ENCODE data around the gene ACTG1.

Gene ACTG1

GRCh38 chr17:81502471-81503017, 10.1 kb downstream of the ACTG1 start:
- Histone ChIP-seq H4K91ac (ENCODE audit: low read depth, low read length, poor library complexity) (no peak overlapping the region), H4K8ac (ENCODE audit: low read depth, low read length) (no peak overlapping the region), H3K4me2 (ENCODE audit: insufficient read depth, low read length, poor library complexity, severe bottlenecking) (no peak overlapping the region), H3K27ac (replicated peaks; ENCODE audit: low read length) (no peak overlapping the region), H3K9ac (ENCODE audit: low read depth, low read length, poor library complexity) (peak overlapping the region; percentile 44), H3K27me3 (ENCODE audit: control insufficient read depth in 3 of 3, insufficient read depth in 3 of 3, low read depth in 1 of 3, low read length in 3 of 3) (peaks cover 0 to 6% (median 0%) of the 10 kb centered on the region in 3 experiments), H3K4ac (ENCODE audit: low read length) (no peak overlapping the region), H2AFZ (ENCODE audit: low read length) (no peak overlapping the region), H2AK5ac (ENCODE audit: low read depth, low read length) (peak overlapping the region; percentile 83), H2BK15ac (ENCODE audit: low read length) (no peak overlapping the region), H3K79me1 (ENCODE audit: low read depth, low read length) (no peaks in the 10 kb centered on the region), H3K18ac (ENCODE audit: low read length) (peak overlapping the region; percentile 7), H3K23ac (ENCODE audit: low read depth, low read length, poor library complexity) (peak overlapping the region; percentile 52), H2BK5ac (ENCODE audit: low read length) (no peak overlapping the region), H3K4me1 (ENCODE audit: control insufficient read depth in 2 of 2, insufficient read depth in 1 of 2, low read depth in 1 of 2, low read length in 2 of 2) (peaks cover 0 to 1% of the 10 kb centered on the region in 2 donors), H3K14ac (ENCODE audit: low read length) (no peak overlapping the region), H3K4me3 (ENCODE audit: low read length in 2 of 2) (no peak overlapping the region), H3K9me3 (replicated peaks in 1 of 2; ENCODE audit: control insufficient read depth in 2 of 2, insufficient read depth in 1 of 2, low read depth in 1 of 2, low read length in 2 of 2) (peaks cover 0 to 2% of the 10 kb centered on the region in 2 donors), H2BK12ac (ENCODE audit: low read length) (no peak overlapping the region), H2BK120ac (ENCODE audit: low read depth, low read length) (peak overlapping the region; percentile 41), H3K36me3 (replicated peaks in 1 of 2; ENCODE audit: control insufficient read depth in 2 of 2, insufficient read depth in 2 of 2, low read length in 2 of 2) (no peaks in the 10 kb centered on the region)
- no peak for DNase-seq (ENCODE audit: low spot score)
- WGBS, 2 donors (ENCODE audit: extremely low coverage in 2 of 2, insufficient read length in 2 of 2, insufficient replicate concordance in 1 of 2), result no CpG with 5 or more reads among the region's 12 CpGs

GRCh38 chr17:81500047-81500446, 12.6 kb downstream of the ACTG1 start:
- Histone ChIP-seq H3K27me3 (ENCODE audit: control insufficient read depth in 3 of 3, insufficient read depth in 3 of 3, low read depth in 1 of 3, low read length in 3 of 3) (peaks cover 0 to 6% (median 0%) of the 10 kb centered on the region in 3 experiments), H3K4me3 (ENCODE audit: low read length in 2 of 2) (no peak overlapping the region), H2AFZ (ENCODE audit: low read length) (no peak overlapping the region), H2BK12ac (ENCODE audit: low read length) (no peak overlapping the region), H3K18ac (ENCODE audit: low read length) (peak overlapping the region; percentile 76), H3K9ac (ENCODE audit: low read depth, low read length, poor library complexity) (no peak overlapping the region), H2BK120ac (ENCODE audit: low read depth, low read length) (no peak overlapping the region), H3K23ac (ENCODE audit: low read depth, low read length, poor library complexity) (no peak overlapping the region), H3K4ac (ENCODE audit: low read length) (no peak overlapping the region), H4K8ac (ENCODE audit: low read depth, low read length) (no peak overlapping the region), H3K9me3 (replicated peaks in 1 of 2; ENCODE audit: control insufficient read depth in 2 of 2, insufficient read depth in 1 of 2, low read depth in 1 of 2, low read length in 2 of 2) (peaks cover 0 to 2% of the 10 kb centered on the region in 2 donors), H3K36me3 (replicated peaks in 1 of 2; ENCODE audit: control insufficient read depth in 2 of 2, insufficient read depth in 2 of 2, low read length in 2 of 2) (no peaks in the 10 kb centered on the region), H3K14ac (ENCODE audit: low read length) (no peak overlapping the region), H2AK5ac (ENCODE audit: low read depth, low read length) (no peak overlapping the region), H3K27ac (replicated peaks; ENCODE audit: low read length) (no peak overlapping the region), H4K91ac (ENCODE audit: low read depth, low read length, poor library complexity) (no peak overlapping the region), H3K79me1 (ENCODE audit: low read depth, low read length) (no peaks in the 10 kb centered on the region), H3K4me2 (ENCODE audit: insufficient read depth, low read length, poor library complexity, severe bottlenecking) (no peak overlapping the region), H2BK15ac (ENCODE audit: low read length) (no peak overlapping the region), H2BK5ac (ENCODE audit: low read length) (no peak overlapping the region), H3K4me1 (ENCODE audit: control insufficient read depth in 2 of 2, insufficient read depth in 1 of 2, low read depth in 1 of 2, low read length in 2 of 2) (peaks cover under 1 to 1% of the 10 kb centered on the region in 2 donors)
- no CpG with 5 or more reads among the region's 7 CpGs for WGBS, 2 donors (ENCODE audit: extremely low coverage in 2 of 2, insufficient read length in 2 of 2, insufficient replicate concordance in 1 of 2)
- DNase-seq (ENCODE audit: low spot score), result no peak

- Histone ChIP-seq H3K27me3 (ENCODE audit: control insufficient read depth in 3 of 3, insufficient read depth in 3 of 3, low read depth in 1 of 3, low read length in 3 of 3) (peaks cover 0 to 6% (median 0%) of the 10 kb centered on the region in 3 experiments), H3K79me1 (ENCODE audit: low read depth, low read length) (no peaks in the 10 kb centered on the region), H3K9ac (ENCODE audit: low read depth, low read length, poor library complexity) (no peak overlapping the region), H2BK12ac (ENCODE audit: low read length) (no peak overlapping the region), H4K8ac (ENCODE audit: low read depth, low read length) (no peak overlapping the region), H3K18ac (ENCODE audit: low read length) (peak overlapping the region; percentile 83), H3K14ac (ENCODE audit: low read length) (peak overlapping the region; percentile 0), H2AFZ (ENCODE audit: low read length) (no peak overlapping the region), H3K4me2 (ENCODE audit: insufficient read depth, low read length, poor library complexity, severe bottlenecking) (no peak overlapping the region), H3K36me3 (replicated peaks in 1 of 2; ENCODE audit: control insufficient read depth in 2 of 2, insufficient read depth in 2 of 2, low read length in 2 of 2) (no peaks in the 10 kb centered on the region), H3K4me3 (ENCODE audit: low read length in 2 of 2) (no peak overlapping the region), H3K4ac (ENCODE audit: low read length) (no peak overlapping the region), H3K9me3 (replicated peaks in 1 of 2; ENCODE audit: control insufficient read depth in 2 of 2, insufficient read depth in 1 of 2, low read depth in 1 of 2, low read length in 2 of 2) (peaks cover 0 to 2% of the 10 kb centered on the region in 2 donors), H2BK120ac (ENCODE audit: low read depth, low read length) (peak overlapping the region; percentile 0), H2BK15ac (ENCODE audit: low read length) (peak overlapping the region; percentile 81), H3K27ac (replicated peaks; ENCODE audit: low read length) (no peak overlapping the region), H4K91ac (ENCODE audit: low read depth, low read length, poor library complexity) (peak overlapping the region; percentile 11), H2BK5ac (ENCODE audit: low read length) (no peak overlapping the region), H2AK5ac (ENCODE audit: low read depth, low read length) (peak overlapping the region; percentile 2), H3K4me1 (ENCODE audit: control insufficient read depth in 2 of 2, insufficient read depth in 1 of 2, low read depth in 1 of 2, low read length in 2 of 2) (peaks cover 1 to 4% of the 10 kb centered on the region in 2 donors), H3K23ac (ENCODE audit: low read depth, low read length, poor library complexity) (peak overlapping the region; percentile 73)
- WGBS, 2 donors (ENCODE audit: extremely low coverage in 2 of 2, insufficient read length in 2 of 2, insufficient replicate concordance in 1 of 2), result no CpG with 5 or more reads among the region's 12 CpGs
- DNase-seq (ENCODE audit: low spot score), result no peak
Measured at GRCh38 chr17:81499601-81499970, 13.0 kb downstream of the ACTG1 start.

- Histone ChIP-seq H3K14ac (ENCODE audit: low read length) (peak overlapping the region; percentile 99), H4K91ac (ENCODE audit: low read depth, low read length, poor library complexity) (no peak overlapping the region), H3K4me3 (ENCODE audit: low read length in 2 of 2) (no peak overlapping the region), H3K23ac (ENCODE audit: low read depth, low read length, poor library complexity) (peak overlapping the region; percentile 73), H3K36me3 (replicated peaks in 1 of 2; ENCODE audit: control insufficient read depth in 2 of 2, insufficient read depth in 2 of 2, low read length in 2 of 2) (no peaks in the 10 kb centered on the region), H3K9me3 (replicated peaks in 1 of 2; ENCODE audit: control insufficient read depth in 2 of 2, insufficient read depth in 1 of 2, low read depth in 1 of 2, low read length in 2 of 2) (peaks cover 0 to 2% of the 10 kb centered on the region in 2 donors), H3K27me3 (ENCODE audit: control insufficient read depth in 3 of 3, insufficient read depth in 3 of 3, low read depth in 1 of 3, low read length in 3 of 3) (peaks cover 0 to 6% (median 0%) of the 10 kb centered on the region in 3 experiments), H2BK15ac (ENCODE audit: low read length) (peak overlapping the region; percentile 81), H2BK120ac (ENCODE audit: low read depth, low read length) (peak overlapping the region; percentile 0), H4K8ac (ENCODE audit: low read depth, low read length) (no peak overlapping the region), H3K4me2 (ENCODE audit: insufficient read depth, low read length, poor library complexity, severe bottlenecking) (no peak overlapping the region), H3K9ac (ENCODE audit: low read depth, low read length, poor library complexity) (no peak overlapping the region), H3K4ac (ENCODE audit: low read length) (no peak overlapping the region), H2AFZ (ENCODE audit: low read length) (no peak overlapping the region), H2BK12ac (ENCODE audit: low read length) (peak overlapping the region; percentile 98), H3K27ac (replicated peaks; ENCODE audit: low read length) (no peak overlapping the region), H3K79me1 (ENCODE audit: low read depth, low read length) (no peaks in the 10 kb centered on the region), H2AK5ac (ENCODE audit: low read depth, low read length) (peak overlapping the region; percentile 90), H3K18ac (ENCODE audit: low read length) (peak overlapping the region; percentile 83), H2BK5ac (ENCODE audit: low read length) (no peak overlapping the region), H3K4me1 (ENCODE audit: control insufficient read depth in 2 of 2, insufficient read depth in 1 of 2, low read depth in 1 of 2, low read length in 2 of 2) (peaks cover 1 to 4% of the 10 kb centered on the region in 2 donors)
- DNase-seq (ENCODE audit: low spot score), result no peak
- WGBS, 2 donors (ENCODE audit: extremely low coverage in 2 of 2, insufficient read length in 2 of 2, insufficient replicate concordance in 1 of 2), result no CpG with 5 or more reads among the region's 64 CpGs
Measured at GRCh38 chr17:81498953-81499600, 13.5 kb downstream of the ACTG1 start.

Measured in neuronal stem cell (in vitro differentiated cells).